Subcutaneous adipose tissue (tissue), 4 donors: Measurements from ENCODE around the gene A3GALT2. TPM values are rescaled to one million over a fixed set of nuclear protein-coding genes. Genes with fewer than 3 reads are reported as not detected.

Source experiments
- CTCF ChIP-seq: fragments of 450-650 bp; IDR thresholded peaks from one replicate; pipeline ENCODE4 v1.5.1; 2016; ENCODE audit warnings: low read depth, mild to moderate bottlenecking, control low read depth, antibody characterized with exemption, moderate library complexity
- total RNA-seq, 4 donors: library from RNA; depleted of rRNA; stranded (reverse); fragments of >200 nt; gene quantifications; one replicate each; pipeline ENCODE4 v1.1.0, GENCODE V29; 2016

The A3GALT2 gene
- total RNA-seq, 4 donors from 2014 or later, result not detected

GRCh38 chr1:33365560-33365997 is 44.7 kb upstream of the A3GALT2 start:
- no peak for TF ChIP-seq CTCF

- TF ChIP-seq CTCF, result no peak
Measured at GRCh38 chr1:33364565-33364918, 43.6 kb upstream of the A3GALT2 start.

- TF ChIP-seq CTCF, result no peak
Measured at GRCh38 chr1:33363470-33363861, 42.6 kb upstream of the A3GALT2 start.

- TF ChIP-seq CTCF, result no peak
Measured at GRCh38 chr1:33363021-33363420, 42.1 kb upstream of the A3GALT2 start.

GRCh38 chr1:33361532-33362235 is 40.8 kb upstream of the A3GALT2 start:
- TF ChIP-seq CTCF, result no peak

- no peak for TF ChIP-seq CTCF
Measured at GRCh38 chr1:33360367-33360766, 39.5 kb upstream of the A3GALT2 start.

- TF ChIP-seq CTCF, result no peak
Measured at GRCh38 chr1:33359931-33360330, 39.0 kb upstream of the A3GALT2 start.
